H1 (cell line): ENCODE data around the gene PDZD4. TPM values are rescaled to one million over a fixed set of nuclear protein-coding genes. Genes with fewer than 3 reads are reported as not detected.

ENCODE experiments used
- SIN3A ChIP-seq, 2 experiments: IDR thresholded peaks in 1 of 2; conservative IDR thresholded peaks in 1 of 2; 2 replicates each; pipeline ENCODE4 v1.6.1; 2011 to 2012; ENCODE audit warnings: low read length in 2 of 2, improper control_type of control experiment in 1 of 2, low read depth in 1 of 2, mild to moderate bottlenecking in 1 of 2
- polyA plus RNA-seq, 7 experiments: library from polyadenylated mRNA; depleted of rRNA in 3 of 7; stranded (reverse) in 5 of 7; unstranded in 2 of 7; fragments of >200 nt in 5 of 7; fragments of 200-250 nt in 2 of 7; gene quantifications; 1 replicate in 5 of 7; 2 replicates in 1 of 7; 4 replicates in 1 of 7; pipeline versions ENCODE4 v1.2.1 to v1.2.3, GENCODE V29; 2011 to 2013; ENCODE audit warnings: missing spikeins in 2 of 7, mixed read lengths in 2 of 7
- total RNA-seq: library from RNA; stranded (reverse); fragmentation: NEBNext Ultra II Directional; extraction: Animal tissue kit (Norgen Biotek cat#: 25700); gene quantifications from 2 replicates; pipeline ENCODE4 v1.2.1, GENCODE V29; 2021

The PDZD4 gene
- total and polyA plus RNA-seq, 2 of the 8 experiments (the other 6 are each of a cell fraction or from before 2014, with no cell fraction given): 45.8 to 169 TPM

DNA sequence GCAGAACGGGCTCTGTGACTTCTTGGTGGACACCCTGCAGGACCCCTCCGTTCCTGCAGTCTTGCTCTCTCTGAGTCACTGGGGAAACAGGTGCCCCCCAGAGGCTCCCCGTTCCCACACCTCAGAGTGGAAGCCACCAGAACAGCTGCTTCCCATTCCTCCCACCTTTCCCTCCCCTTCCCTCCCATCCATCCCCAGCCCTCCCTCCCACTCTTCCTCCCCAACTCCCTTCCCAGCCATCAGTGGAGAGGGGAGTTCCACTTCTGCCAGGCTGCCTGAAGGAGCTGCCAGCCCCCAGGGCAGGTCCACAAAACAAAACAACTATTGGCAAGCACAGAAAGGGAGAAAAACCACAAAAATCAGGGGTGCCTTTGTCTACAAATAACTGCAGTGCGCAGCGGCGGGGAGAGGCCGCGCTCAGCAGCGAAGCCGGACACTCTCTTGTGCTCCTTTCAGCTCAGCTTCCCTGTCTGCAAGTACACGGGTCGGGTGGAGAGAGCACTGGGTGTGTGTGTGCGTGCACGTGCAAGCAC is 27.8 kb downstream of the PDZD4 start (continued):
- no peak for TF ChIP-seq SIN3A (conservative IDR thresholded peaks at IDR 0.05 in 1 of 2, IDR thresholded peaks at IDR 0.05 in 1 of 2; ENCODE audit: low read depth in 1 of 2, low read length in 2 of 2)
